ENCODE measurements around the gene TRAF3. TPM values are rescaled to one million over a fixed set of nuclear protein-coding genes. Genes with fewer than 3 reads are reported as not detected.

The TRAF3 gene
- total RNA-seq, 1 donor from 2014 or later: 16.7 TPM

GRCh38 chr14:102923201-102923924, 146.1 kb downstream of the TRAF3 start:
- Mint-ChIP-seq H3K9me3 (ENCODE audit: unreplicated experiment) (peaks cover 4% of the 10 kb centered on the region), H3K4me3 (ENCODE audit: unreplicated experiment) (no peak overlapping the region), H3K4me1 (ENCODE audit: low read depth, unreplicated experiment) (peaks cover 3% of the 10 kb centered on the region), H3K36me3 (ENCODE audit: unreplicated experiment) (no peaks in the 10 kb centered on the region), H3K27ac (ENCODE audit: unreplicated experiment) (no peak overlapping the region), H3K27me3 (ENCODE audit: unreplicated experiment) (peaks cover 8% of the 10 kb centered on the region)
- TF ChIP-seq CTCF (IDR thresholded peaks at IDR 0.05; ENCODE audit: partially characterized antibody, unreplicated experiment): no peak
- DNase-seq: no peak

- Mint-ChIP-seq H3K4me1 (ENCODE audit: low read depth, unreplicated experiment) (peaks cover 3% of the 10 kb centered on the region), H3K9me3 (ENCODE audit: unreplicated experiment) (peaks cover 4% of the 10 kb centered on the region), H3K4me3 (ENCODE audit: unreplicated experiment) (no peak overlapping the region), H3K36me3 (ENCODE audit: unreplicated experiment) (no peaks in the 10 kb centered on the region), H3K27ac (ENCODE audit: unreplicated experiment) (no peak overlapping the region), H3K27me3 (ENCODE audit: unreplicated experiment) (peaks cover 8% of the 10 kb centered on the region)
- TF ChIP-seq CTCF (IDR thresholded peaks at IDR 0.05; ENCODE audit: partially characterized antibody, unreplicated experiment): no peak
- DNase-seq: no peak
Observed at GRCh38 chr14:102923925-102924486, 146.8 kb downstream of the TRAF3 start.

- TF ChIP-seq CTCF (IDR thresholded peaks at IDR 0.05; ENCODE audit: partially characterized antibody, unreplicated experiment): no peak
- peaks cover 8% of the 10 kb centered on the region for H3K27me3 Mint-ChIP-seq (ENCODE audit: unreplicated experiment)
- H3K27ac Mint-ChIP-seq (ENCODE audit: unreplicated experiment): no peak overlapping the region
Observed at GRCh38 chr14:102924632-102925588, 147.7 kb downstream of the TRAF3 start.

GRCh38 chr14:102925646-102926045, 148.4 kb downstream of the TRAF3 start:
- peak overlapping the region; percentile 14 for H3K27ac Mint-ChIP-seq (ENCODE audit: unreplicated experiment)
- DNase-seq: peak; percentile 12
- H3K4me3 Mint-ChIP-seq (ENCODE audit: unreplicated experiment): no peak overlapping the region
- H3K4me1 Mint-ChIP-seq (ENCODE audit: low read depth, unreplicated experiment): peaks cover 3% of the 10 kb centered on the region
- peaks cover 8% of the 10 kb centered on the region for H3K27me3 Mint-ChIP-seq (ENCODE audit: unreplicated experiment)
- TF ChIP-seq CTCF (IDR thresholded peaks at IDR 0.05; ENCODE audit: partially characterized antibody, unreplicated experiment): no peak
- H3K9me3 Mint-ChIP-seq (ENCODE audit: unreplicated experiment): peaks cover 4% of the 10 kb centered on the region
- no peaks in the 10 kb centered on the region for H3K36me3 Mint-ChIP-seq (ENCODE audit: unreplicated experiment)

More at GRCh38 chr14:102924632-102925588, 147.7 kb downstream of the TRAF3 start:
- Mint-ChIP-seq H3K36me3 (ENCODE audit: unreplicated experiment) (no peaks in the 10 kb centered on the region), H3K9me3 (ENCODE audit: unreplicated experiment) (peaks cover 4% of the 10 kb centered on the region), H3K4me1 (ENCODE audit: low read depth, unreplicated experiment) (peaks cover 3% of the 10 kb centered on the region), H3K4me3 (ENCODE audit: unreplicated experiment) (no peak overlapping the region)
- no peak for DNase-seq
